DMS53 treated with DMSO at 0.1 percent for 48 hours (cell line): ENCODE measurements around the gene TMPRSS12.
"Not testable (repeated sequence)": the region's sequence is repeated elsewhere in the genome, so short reads cannot be mapped to it uniquely, and the experiment has no call there.

Experiments
- DNase-seq: peaks from one replicate; lab custom pipeline; 2025; ENCODE audit not compliant: unreplicated experiment; lab: John Stamatoyannopoulos, UW

Gene TMPRSS12, protein sequence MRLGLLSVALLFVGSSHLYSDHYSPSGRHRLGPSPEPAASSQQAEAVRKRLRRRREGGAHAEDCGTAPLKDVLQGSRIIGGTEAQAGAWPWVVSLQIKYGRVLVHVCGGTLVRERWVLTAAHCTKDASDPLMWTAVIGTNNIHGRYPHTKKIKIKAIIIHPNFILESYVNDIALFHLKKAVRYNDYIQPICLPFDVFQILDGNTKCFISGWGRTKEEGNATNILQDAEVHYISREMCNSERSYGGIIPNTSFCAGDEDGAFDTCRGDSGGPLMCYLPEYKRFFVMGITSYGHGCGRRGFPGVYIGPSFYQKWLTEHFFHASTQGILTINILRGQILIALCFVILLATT

DNA sequence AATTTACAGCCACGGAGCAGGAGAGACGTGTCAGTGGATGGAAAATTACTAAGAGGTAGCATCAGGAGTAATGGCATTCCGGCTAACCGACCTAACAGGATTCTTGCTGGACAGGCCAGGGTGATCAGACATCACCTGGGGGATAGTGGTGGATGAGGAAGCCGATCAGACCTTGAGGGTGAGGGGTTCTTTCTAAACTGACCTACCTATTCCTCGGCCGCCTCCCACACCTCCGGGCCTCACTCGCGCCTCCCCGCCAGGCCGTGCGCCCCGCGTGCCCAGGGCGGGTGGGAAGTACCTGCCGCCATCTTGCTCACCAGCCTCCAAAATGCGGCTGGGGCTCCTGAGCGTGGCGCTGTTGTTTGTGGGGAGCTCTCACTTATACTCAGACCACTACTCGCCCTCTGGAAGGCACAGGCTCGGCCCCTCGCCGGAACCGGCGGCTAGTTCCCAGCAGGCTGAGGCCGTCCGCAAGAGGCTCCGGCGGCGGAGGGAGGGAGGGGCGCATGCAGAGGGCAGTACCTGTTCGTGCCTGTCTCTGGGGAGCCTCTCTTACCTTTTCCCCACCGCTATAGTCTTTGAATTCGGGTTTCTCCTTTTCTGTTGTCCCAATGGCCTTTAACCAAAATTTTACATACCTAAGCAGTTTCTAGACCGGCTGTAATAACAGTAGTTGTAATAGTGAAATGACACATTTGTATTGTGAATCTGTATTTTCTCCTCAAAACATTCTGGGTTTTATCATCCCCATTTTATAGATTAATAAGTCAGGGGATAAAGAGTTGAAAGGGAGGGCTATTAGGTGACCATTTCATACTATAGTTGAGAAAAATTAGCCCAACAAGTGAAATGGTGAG, at the start of gene TMPRSS12:
TMPRSS12 (plus strand) TSS at position 290 of the 857 bp plus-strand sequence; CDS start at position 329, 39 bp downstream.
- peak; percentile 24 for DNase-seq

DNA sequence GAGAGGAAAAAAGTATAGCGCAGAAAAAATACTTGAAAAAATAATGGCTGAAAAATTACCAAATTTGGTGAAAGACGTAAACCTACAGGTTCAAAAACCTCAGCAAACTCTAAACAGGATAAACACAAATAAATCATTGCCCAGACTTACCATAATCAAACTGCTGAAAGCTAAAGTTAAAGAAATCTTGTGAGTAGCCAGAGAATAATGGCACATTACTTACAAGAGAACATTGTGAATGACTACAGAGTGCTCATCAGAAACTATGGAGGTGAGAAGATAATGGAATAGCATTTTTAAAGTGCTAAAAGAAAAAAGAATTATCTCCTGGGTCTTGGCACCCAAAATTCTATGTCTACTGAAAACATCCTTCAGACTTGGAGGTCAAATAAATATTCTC, 42.8 kb upstream of the TMPRSS12 start:
- DNase-seq = no peak

DNA sequence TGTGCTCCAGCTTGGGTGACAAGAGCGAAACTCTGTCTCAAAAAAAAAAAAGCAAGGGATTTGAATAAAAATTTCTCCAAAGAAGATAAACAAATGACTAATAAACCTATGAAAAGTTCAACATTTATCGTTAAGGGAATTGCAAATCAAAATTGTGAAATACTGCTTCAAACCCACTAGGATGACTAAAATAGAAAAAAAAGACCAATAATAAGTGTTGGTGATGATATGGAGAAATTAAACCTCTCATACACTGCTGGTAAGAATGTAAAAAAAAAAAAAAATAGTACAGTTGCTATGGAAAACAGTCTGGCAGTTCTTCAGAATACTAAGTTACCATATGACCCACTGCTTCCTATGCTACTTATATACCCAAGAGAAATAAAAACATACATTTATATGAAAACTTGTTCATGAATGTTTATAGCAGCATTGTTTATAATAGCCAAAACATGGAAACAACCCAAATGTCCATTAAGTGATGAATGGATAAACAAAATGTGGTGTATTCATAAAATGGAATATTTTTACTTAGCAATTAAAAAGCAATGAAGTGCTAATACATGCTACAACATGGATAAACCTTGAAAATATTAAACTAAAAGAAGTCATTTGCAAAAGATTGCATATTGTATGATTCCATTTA, 39.4 kb upstream of the TMPRSS12 start:
- DNase-seq = no peak

DNA sequence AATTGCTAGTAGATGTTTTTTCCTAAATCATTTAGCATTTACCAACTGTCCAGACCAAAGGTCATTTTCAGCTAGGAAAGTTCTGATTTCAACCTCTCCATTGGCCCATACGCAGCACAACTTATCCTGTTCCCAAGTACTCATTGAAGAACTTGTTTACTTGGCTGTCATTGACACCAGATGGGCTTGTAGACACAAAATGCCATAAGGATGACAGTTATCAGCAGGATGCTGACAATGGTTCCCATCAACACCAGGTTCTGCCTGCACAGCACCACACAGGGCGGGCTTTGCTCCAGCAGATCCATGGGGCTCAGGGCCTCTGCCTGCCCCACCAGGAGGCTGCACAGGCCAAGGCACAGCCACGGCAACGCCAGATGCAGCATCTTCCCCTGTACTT, 36.5 kb upstream of the TMPRSS12 start:
- no peak for DNase-seq

DNA sequence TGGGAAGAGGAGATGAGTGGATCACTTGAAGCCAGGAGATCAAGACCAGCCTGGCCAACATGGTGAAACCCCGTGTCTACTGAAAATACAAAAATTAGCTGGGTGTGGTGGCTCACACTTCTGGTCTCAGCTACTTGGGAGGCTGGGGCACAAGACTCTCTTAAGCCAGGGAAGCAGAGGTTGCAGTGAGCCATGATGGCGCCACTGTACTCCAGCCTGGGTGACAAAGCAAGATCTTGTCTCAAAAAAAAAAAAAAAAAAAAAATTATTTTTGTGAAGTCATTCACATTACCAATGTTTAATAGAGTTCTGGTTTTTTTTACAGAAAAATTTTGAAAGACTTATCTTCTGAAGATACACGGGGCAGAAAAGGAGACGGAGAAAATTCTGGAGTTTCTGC, 33.6 kb upstream of the TMPRSS12 start:
- DNase-seq = not testable (repeated sequence)

DNA sequence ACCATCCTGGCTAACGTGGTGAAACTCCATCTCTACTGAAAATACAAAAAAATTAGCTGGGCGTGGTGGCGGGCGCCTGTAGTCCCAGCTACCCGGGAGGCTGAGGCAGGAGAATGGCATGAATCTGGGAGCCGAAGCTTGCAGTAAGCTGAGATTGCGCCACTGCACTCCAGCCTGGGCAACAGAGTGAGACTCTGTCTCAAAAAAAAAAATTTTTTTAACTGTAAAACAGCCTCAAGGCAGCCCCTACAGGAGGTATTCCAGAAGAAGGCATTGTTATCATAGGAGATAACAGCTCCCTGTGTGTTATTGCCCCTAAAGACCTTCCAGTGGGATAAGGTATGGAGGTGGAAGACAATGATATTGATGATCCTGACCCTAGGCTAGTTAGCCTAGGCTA, 27.8 kb upstream of the TMPRSS12 start:
- DNase-seq = not testable (repeated sequence)

DNA sequence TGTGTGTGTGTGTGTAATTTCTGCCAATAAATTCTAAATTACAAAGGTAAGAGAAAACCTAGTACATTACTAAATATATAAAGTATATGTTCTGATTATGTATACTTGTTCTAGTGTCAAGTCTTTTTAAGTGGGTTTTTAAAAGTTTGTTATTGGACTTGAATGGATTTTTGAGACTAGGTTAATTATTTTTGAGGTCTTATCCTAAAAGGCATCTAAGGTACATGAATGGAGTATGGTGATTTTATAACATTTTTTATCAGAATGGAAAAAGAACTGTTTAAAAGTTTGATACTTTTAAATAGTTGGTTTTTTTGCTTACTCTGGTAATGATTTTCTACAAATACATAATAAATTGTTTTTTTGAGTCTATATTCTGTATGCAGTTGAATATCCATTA, 22.5 kb upstream of the TMPRSS12 start:
- DNase-seq = no peak

DNA sequence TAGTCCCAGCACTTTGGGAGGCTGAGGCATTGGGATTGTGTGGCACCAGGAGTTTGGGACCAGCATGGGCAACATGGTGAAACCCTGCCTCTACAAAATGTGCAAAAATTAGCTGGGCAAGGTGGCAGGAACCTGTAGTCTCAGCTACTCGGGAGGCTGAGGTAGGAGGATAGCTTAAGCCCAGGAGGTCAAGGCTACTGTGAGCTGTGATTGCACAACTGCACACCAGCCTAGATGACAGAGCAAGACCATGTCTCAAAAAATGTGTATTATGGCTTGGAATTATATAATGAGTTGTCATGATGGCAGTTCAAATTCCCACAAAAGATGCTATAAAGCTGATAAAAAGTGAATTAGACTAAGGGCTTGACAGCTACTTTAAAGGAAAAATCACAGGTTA, 20.6 kb upstream of the TMPRSS12 start:
- no peak for DNase-seq

DNA sequence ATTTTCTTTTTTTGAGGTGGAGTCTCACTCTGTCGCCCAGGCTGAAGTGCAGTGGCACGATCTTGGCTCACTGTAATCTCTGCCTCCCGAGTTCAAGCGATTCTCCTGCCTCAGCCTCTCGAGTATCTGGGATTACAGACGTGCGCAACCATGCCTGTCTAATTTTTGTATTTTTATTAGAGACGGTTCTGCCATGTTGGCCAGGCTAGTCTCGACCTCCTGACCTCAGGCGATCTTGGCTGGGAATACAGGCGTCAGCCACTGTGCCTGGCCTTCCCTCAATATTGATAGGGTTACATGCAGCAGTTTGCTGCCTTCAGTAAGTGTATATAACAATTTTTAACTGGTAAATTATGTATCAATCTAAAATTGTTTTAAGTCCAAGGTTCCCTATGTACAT, 19.0 kb upstream of the TMPRSS12 start:
- DNase-seq = not testable (repeated sequence)

DNA sequence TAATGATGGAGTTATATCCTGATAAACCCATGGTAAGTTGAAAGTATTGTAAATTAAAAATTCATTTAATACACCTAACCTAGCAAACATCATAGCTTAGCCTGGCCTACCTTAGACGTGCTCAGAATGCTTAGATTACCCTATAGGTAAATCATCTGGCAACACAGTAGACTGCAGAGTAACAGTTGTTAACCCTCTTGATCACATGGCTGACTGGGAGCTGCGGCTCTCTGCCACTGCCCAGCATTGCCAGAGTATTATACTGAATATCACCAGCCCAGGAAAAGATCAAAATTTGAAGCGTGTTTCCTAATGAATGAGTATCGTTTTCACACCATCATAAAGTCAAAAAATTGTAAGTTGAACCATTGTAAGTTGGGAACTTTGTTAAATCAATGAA, 17.8 kb upstream of the TMPRSS12 start:
- no peak for DNase-seq

DNA sequence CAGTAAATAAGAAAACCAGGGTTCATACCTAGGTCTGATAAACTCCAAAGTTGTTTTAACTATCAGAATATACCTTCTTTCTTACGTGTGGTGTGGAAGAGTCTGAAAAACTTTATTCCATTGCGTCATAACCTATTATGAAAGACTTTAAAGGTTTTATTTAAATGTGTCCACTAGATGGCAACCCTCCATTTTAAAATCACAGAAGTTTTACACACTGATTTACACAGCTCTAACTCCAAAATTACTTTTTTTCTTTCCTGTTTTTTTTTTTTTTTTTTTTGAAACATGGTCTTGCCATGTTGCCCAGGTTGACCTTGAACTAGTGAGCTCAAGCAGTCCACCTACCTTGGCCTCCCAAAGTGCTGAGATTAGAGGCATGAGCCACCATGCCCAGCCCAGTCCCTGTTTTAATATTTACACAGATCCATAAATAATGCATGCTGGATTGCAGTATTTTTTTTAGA, 17.3 kb upstream of the TMPRSS12 start:
- peak; percentile 42 for DNase-seq

DNA sequence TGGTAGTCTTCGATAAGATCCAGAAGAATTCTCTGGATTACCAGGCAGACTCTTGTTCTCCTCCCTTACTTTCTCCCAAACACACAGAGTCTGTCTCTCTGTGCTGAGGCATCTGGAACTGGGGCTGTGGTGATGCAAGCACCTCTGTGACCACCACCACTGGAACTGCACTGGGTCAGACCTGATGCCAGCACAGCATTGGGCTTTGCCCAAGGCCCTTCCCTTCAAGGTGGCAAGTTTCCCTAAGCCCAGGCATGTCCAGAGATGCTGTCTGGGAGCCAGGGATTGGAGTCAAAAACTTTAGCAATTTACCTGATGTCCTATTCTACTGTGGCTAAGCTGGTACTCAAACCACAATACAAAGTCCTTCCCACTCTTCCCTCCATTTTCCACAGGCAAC, 14.6 kb upstream of the TMPRSS12 start:
- DNase-seq = no peak

DNA sequence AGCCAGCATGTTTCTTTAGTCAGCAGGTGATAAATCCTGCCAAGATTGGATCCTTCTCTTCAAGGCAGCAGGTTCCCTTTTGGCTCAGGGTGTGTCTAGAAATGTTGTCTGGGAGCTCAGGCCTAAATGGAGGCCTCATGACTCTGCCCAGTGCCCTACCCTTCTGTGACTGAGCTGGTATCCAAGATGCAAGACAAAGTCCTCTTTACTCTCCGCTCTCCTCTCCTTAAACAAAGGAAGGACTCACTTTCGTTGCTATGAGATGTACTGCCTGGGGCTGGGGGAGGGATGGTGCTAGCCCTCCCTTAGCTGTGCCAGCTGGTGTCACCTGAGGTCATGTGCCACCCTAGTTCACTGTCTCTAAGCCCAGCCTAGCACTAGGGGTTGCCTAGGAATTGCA, 13.8 kb upstream of the TMPRSS12 start:
- no peak for DNase-seq

DNA sequence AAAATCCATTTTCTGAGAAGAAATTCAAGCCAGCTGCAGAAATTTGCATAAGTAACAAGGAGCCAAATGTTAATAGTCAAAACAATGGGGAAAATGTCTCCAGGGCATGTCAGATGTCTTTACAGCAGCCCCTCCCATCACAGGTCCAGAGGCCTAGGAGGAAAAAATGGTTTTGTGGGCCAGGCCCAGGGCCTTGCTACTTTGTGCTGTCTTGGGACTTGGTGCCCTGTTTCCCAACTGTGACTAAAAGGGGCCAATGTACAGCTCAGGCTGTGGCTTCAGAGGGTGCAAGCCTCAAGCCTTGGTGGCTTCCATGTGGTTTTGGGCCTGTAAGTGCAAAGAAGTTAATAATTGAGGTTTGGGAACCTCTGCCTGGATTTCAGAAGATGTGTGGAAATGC, 8.9 kb upstream of the TMPRSS12 start:
- not testable (repeated sequence) for DNase-seq

DNA sequence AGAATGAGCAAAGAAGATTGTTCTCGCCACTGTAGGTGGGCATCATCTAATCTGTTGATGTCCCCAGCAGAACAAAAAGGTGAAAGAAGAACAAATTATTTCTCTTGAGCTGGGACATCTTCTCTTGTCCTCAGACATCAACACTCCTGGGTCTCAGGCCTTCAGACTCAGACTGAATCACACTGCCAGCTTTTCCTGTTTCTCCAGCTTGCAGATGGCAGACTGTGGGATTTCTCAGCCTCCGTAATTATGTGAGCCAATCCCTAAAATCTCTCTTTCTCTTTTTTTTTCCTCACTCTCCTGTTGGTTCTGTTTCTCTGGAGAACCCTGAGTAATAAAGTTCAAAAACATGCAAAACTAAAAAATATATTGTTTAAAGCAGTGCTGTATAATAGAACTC, 3.7 kb upstream of the TMPRSS12 start:
- DNase-seq = no peak

DNA sequence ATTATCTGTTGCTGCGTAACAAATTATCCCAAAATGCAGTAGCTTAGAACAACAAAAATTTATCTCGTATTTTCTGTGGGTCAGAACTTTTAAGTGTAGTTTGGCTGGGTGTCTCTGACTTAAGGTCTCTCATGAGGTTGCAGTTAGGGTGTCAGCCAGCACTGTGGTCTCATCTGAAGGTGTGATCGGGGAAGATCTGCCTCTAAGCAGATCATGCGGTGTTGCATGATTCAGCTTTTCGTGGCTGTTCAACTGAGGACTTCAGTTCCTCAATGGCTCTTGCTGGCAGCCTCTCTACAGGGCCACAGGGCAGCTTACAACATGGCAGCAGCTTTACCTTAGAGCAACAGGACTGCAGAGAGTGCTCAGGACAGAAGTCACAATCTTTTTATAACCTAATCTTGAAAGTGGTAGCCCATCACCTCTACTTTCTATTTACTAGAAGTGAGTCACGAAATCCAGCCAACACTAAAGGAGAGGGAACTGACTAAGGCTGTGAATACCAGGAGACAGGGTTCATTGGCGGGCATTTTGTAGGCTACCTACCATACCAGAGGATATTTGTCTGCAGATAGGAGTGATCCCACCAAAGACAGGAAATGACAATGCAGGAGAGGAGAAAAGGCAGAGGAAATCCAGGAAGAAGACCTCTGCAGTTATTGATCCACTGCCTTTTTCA, 1.8 kb upstream of the TMPRSS12 start:
- DNase-seq = no peak

DNA sequence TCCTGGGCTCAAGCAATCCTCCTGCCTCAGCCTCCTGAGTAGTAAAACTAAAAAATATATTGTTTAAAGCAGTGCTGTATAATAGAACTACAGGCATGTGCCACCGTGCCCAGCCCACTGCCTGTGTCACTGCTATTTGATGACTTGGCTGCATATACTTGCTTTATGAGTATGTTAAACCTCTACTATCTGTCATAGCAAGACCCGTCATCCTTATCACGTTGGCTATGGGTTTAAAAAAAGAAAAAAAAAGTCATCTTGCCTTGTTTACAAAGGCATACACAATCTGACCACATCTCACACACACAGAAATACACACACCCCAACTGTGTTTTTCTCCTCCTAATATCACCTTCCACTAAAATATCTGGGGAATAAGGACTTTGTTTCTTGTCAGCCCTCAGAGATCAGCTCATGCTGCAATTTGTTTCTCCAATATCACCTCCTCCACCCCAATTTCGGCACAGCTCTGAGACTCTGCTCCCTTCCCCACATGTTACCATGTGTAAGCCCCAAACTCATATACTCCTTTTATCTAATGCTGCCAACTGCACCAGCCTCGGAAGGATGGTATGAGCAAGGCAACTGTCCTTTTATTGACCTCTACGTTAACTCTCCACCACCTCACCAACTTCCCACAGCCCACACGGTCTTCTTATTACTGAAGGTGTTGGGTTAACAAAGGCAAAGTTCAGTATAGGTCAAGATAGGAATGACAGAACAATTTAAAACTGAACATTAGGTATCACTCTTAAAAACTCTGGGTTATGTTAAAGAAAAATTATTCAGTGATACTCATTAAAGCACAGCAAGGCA, 802 bp upstream of the TMPRSS12 start:
- no peak for DNase-seq

DNA sequence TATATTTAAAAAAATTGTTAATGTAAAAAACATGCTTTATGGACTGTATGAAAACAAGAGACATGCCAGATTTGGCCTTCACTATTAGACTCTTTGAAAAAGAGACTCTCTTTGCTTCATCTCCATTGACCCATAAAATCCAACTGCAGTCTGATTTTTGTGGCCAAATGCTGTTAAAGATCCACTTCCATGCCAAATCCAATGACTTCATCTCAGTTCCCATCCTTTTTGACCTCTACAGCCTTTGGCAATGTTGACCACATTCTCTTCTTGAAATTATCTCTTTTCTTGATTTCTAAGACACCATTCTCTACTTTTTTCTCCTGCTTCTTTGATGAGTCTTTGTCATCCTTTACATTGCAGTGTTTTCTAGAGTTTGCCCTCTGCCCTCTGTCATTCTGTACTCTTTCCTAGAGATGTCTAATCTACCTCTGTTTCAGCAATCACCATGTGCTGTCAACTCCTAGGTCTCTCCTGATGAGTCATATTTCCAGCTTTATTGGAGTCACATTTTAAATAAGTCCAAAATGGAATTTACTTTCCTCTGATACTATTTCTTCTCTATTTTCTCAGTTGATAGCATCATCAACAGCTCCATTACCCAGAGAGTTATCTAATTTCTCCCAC, 2.4 kb downstream of the TMPRSS12 start:
- no peak for DNase-seq

DNA sequence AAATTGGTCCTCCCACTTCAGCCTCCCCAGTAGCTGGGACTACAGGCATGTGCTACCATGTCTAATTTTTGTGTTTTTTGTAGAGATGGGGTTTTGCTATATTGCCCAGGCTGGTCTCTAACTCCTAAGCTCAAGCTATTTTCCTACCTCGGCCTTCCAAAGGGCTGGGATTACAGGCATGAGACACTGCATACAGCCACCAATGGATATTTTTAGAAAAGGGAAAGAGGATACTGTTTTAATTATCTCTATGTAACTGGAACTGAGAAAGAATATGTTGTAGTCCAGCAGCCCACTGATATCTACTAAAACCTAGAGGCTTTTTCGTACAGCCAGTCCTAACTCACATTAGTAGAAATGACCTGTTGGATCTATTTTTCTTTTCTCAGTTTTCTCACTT, 6.2 kb downstream of the TMPRSS12 start:
- no peak for DNase-seq

DNA sequence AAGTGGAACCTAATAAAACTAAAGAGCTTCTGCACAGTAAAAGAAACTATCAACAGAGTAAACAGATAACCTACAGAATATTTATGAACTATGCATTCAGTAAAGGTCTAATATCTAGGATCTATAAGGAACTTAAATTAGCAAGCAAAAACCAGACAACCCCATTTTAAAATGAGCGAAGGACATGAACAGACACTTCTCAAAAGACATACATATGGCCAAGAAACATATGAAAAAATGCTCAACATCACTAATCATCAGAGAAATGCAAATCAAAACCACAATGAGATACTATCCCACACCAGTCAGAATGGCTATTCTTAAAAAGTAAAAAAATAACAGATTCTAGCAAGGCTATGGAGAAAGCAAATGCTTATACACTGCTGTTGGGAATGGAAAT, 12.5 kb downstream of the TMPRSS12 start:
- not testable (repeated sequence) for DNase-seq
